HCT116 (cell line): Measurements from ENCODE around the gene FOXP1. TPM values are rescaled to one million over a fixed set of nuclear protein-coding genes. Genes with fewer than 3 reads are reported as not detected.

Source experiments
- ATAC-seq: fragments of 200-7000 bp; cut with Tn5 transposase; 2 replicates; pipeline ENCODE4 v1.9.1; 2020; ENCODE audit warnings: mild to moderate bottlenecking, moderate library complexity
- BruUV-seq: library from RNA; stranded (reverse); fragments of 400-500 nt; replicated peaks from 2 replicates; lab custom pipeline; 2021; lab: Mats Ljungman, UMichigan
- CTCF ChIA-PET: fragments of 300-600 bp; sonication (Branson Sonifier 250); formaldehyde crosslinking; loops from one replicate; lab custom pipeline; 2021; ENCODE audit warnings: antibody characterized with exemption; lab: Charles Lee
- POLR2A ChIA-PET: fragments of 300-600, 350-600 bp; sonication (Branson Sonifier 250); formaldehyde crosslinking; loops from one replicate; lab custom pipeline; 2021; ENCODE audit warnings: antibody characterized with exemption; lab: Charles Lee
- RAD21 ChIA-PET, 2 experiments: fragments of 300-600 bp; sonication (Branson Sonifier 250); formaldehyde crosslinking; loops; one replicate each; lab custom pipeline; 2023; ENCODE audit warnings: low total read pairs in 2 of 2; ENCODE audit not compliant: uncharacterized antibody in 2 of 2, unreplicated experiment in 2 of 2, low non-redundant PET in 1 of 2; lab: Charles Lee
- DNase-seq: peaks from one replicate; pipeline ENCODE4 v3.0.0-alpha.2; 2010; ENCODE audit warnings: low read depth, low spot score
- H2AFZ ChIP-seq: fragments of 200-600 bp; shearing (Covaris generic), sonication (generic); 2 replicates; pipeline ENCODE4 v1.6.1; 2017; ENCODE audit warnings: low read depth, mixed run types, mixed read lengths, antibody characterized with exemption, low read length; ENCODE audit not compliant: poor library complexity, severe bottlenecking
- H3K27ac ChIP-seq: 2 replicates; pipeline ENCODE4 v1.5.1; 2012; ENCODE audit warnings: low read depth, low read length
- H3K27me3 ChIP-seq: fragments of 200-600 bp; sonication (generic); 2 replicates; pipeline ENCODE4 v1.6.1; 2016; ENCODE audit warnings: mixed run types, low read length, mixed read lengths; ENCODE audit not compliant: insufficient read depth
- H3K36me3 ChIP-seq, 2 experiments: fragments of 200-500 bp in 1 of 2; fragments of 200-600 bp in 1 of 2; sonication (Bioruptor generic) in 1 of 2; sonication (generic) in 1 of 2; 2 replicates each; pipeline versions ENCODE4 v1.5.1 to v1.6.1; 2014 to 2016; ENCODE audit warnings: low read length in 2 of 2, inconsistent platforms in 1 of 2, mixed read lengths in 1 of 2, mixed run types in 1 of 2; ENCODE audit not compliant: insufficient read depth in 2 of 2, control insufficient read depth in 1 of 2
- H3K4me1 ChIP-seq, 2 experiments: fragments of 200-600 bp in 1 of 2; sonication (generic) in 1 of 2; 2 replicates each; pipeline versions ENCODE4 v1.5.1 to v1.6.1; 2012 to 2017; ENCODE audit warnings: low read length in 2 of 2, inconsistent platforms in 1 of 2, mild to moderate bottlenecking in 1 of 2, mixed read lengths in 1 of 2, mixed run types in 1 of 2, moderate library complexity in 1 of 2; ENCODE audit not compliant: insufficient read depth in 2 of 2, control insufficient read depth in 1 of 2
- H3K4me2 ChIP-seq: fragments of 200-600 bp; sonication (generic); 2 replicates; pipeline ENCODE4 v1.6.1; 2017; ENCODE audit warnings: mixed run types, low read length, mixed read lengths
- H3K4me3 ChIP-seq, 2 experiments: fragments of 200-600 bp in 1 of 2; sonication (generic) in 1 of 2; replicated peaks in 1 of 2; 2 replicates each; pipeline ENCODE4 v1.5.1; 2011 to 2016; ENCODE audit warnings: low read length in 2 of 2, control low read depth in 1 of 2, low read depth in 1 of 2, mild to moderate bottlenecking in 1 of 2, mixed read lengths in 1 of 2, mixed run types in 1 of 2
- H3K79me2 ChIP-seq: fragments of 200-600 bp; sonication (generic); 2 replicates; pipeline ENCODE4 v1.6.1; 2017; ENCODE audit warnings: mild to moderate bottlenecking, mixed run types, low read length, moderate library complexity, mixed read lengths; ENCODE audit not compliant: insufficient read depth
- H3K9ac ChIP-seq: fragments of 200-600 bp; sonication (generic); 2 replicates; pipeline ENCODE4 v1.6.1; 2016; ENCODE audit warnings: low read length, mixed read lengths
- H3K9me2 ChIP-seq: fragments of 200-600 bp; sonication (generic), shearing (Covaris generic); 2 replicates; pipeline ENCODE4 v1.6.1; 2017; ENCODE audit warnings: mixed run types, mild to moderate bottlenecking, moderate library complexity; ENCODE audit not compliant: insufficient read depth
- H3K9me3 ChIP-seq, 2 experiments: fragments of 200-500 bp in 1 of 2; fragments of 200-600 bp in 1 of 2; sonication (Bioruptor generic) in 1 of 2; sonication (generic) in 1 of 2; 2 replicates each; pipeline ENCODE4 v1.6.1; 2014 to 2017; ENCODE audit warnings: low read length in 2 of 2, mixed read lengths in 2 of 2, inconsistent platforms in 1 of 2, low read depth in 1 of 2, mild to moderate bottlenecking in 1 of 2, mixed run types in 1 of 2, moderate library complexity in 1 of 2; ENCODE audit not compliant: control insufficient read depth in 1 of 2, insufficient read depth in 1 of 2
- H4K20me1 ChIP-seq: fragments of 200-600 bp; sonication (generic), shearing (Covaris generic); 2 replicates; pipeline ENCODE4 v1.6.1; 2017; ENCODE audit warnings: mixed run types, mild to moderate bottlenecking, moderate library complexity; ENCODE audit not compliant: insufficient read depth
- CBX3 ChIP-seq: IDR thresholded peaks from 2 replicates; pipeline ENCODE4 v1.6.1; 2012; ENCODE audit warnings: low read depth
- CEBPB ChIP-seq: IDR thresholded peaks from 2 replicates; pipeline ENCODE4 v1.6.1; 2012; ENCODE audit warnings: low read depth
- EGR1 ChIP-seq: IDR thresholded peaks from 2 replicates; pipeline ENCODE4 v1.6.1; 2012; ENCODE audit warnings: low read depth
- ELF1 ChIP-seq: IDR thresholded peaks from 2 replicates; pipeline ENCODE4 v1.6.1; 2012; ENCODE audit warnings: low read depth, borderline replicate concordance
- EZH2 ChIP-seq: fragments of 200-600 bp; sonication (generic); IDR thresholded peaks from 2 replicates; pipeline ENCODE4 v1.6.1; 2017; ENCODE audit warnings: antibody characterized with exemption, mixed run types
- EZH2phosphoT487 ChIP-seq: fragments of 200-600 bp; IDR thresholded peaks from 2 replicates; pipeline ENCODE4 v1.6.1; 2018; ENCODE audit warnings: antibody characterized with exemption, borderline replicate concordance
- JUND ChIP-seq: IDR thresholded peaks from 2 replicates; pipeline ENCODE4 v1.6.1; 2012
- POLR2A ChIP-seq: IDR thresholded peaks from 2 replicates; pipeline ENCODE4 v1.7.0; 2011; ENCODE audit warnings: borderline replicate concordance; ENCODE audit not compliant: insufficient read depth, insufficient read length; ENCODE audit errors: extremely low read depth
- POLR2AphosphoS5 ChIP-seq: IDR thresholded peaks from 2 replicates; pipeline ENCODE4 v1.6.1; 2011; ENCODE audit warnings: mild to moderate bottlenecking, low read depth, low read length, moderate library complexity
- SIN3A ChIP-seq: IDR thresholded peaks from 2 replicates; pipeline ENCODE4 v1.6.1; 2012; ENCODE audit warnings: low read depth
- SP1 ChIP-seq: IDR thresholded peaks from 2 replicates; pipeline ENCODE4 v1.6.1; 2012; ENCODE audit warnings: low read depth
- SRF ChIP-seq: IDR thresholded peaks from 2 replicates; pipeline ENCODE4 v1.6.1; 2012; ENCODE audit warnings: low read depth
- ZFX ChIP-seq: fragments of 450-650 bp; IDR thresholded peaks from 2 replicates; pipeline ENCODE4 v1.6.1; 2017
- ZNF274 ChIP-seq: fragments of 200-500 bp; sonication (Bioruptor generic); IDR thresholded peaks from 2 replicates; pipeline ENCODE4 v1.6.1; 2014; ENCODE audit warnings: mild to moderate bottlenecking, low read depth, low read length, inconsistent platforms
- intact Hi-C: fragments of 100-400 bp; cut with micrococcal nuclease; formaldehyde crosslinking; loops from 2 replicates; pipeline ENCODE4 v1.10.0; 2022
- total RNA-seq: library from RNA; stranded (reverse); gene quantifications from one replicate; pipeline ENCODE4 v1.2.1, GENCODE V29; 2021; ENCODE audit not compliant: unreplicated experiment
- TF ChIP-seq, protein P1 (sequence below): IDR thresholded peaks from 2 replicates; pipeline ENCODE4 v1.6.1; 2012
- TF ChIP-seq, protein P2 (sequence below): IDR thresholded peaks from 2 replicates; pipeline ENCODE4 v1.6.1; 2011; ENCODE audit warnings: mild to moderate bottlenecking, low read length, moderate library complexity; ENCODE audit not compliant: insufficient replicate concordance; ENCODE audit errors: extremely low read depth
- TF ChIP-seq, protein P3 (sequence below): IDR thresholded peaks from 2 replicates; pipeline ENCODE4 v1.6.1; 2012; ENCODE audit warnings: low read depth

The FOXP1 gene
- total RNA-seq, 1 experiment from 2014 or later = 11.4 TPM

DNA sequence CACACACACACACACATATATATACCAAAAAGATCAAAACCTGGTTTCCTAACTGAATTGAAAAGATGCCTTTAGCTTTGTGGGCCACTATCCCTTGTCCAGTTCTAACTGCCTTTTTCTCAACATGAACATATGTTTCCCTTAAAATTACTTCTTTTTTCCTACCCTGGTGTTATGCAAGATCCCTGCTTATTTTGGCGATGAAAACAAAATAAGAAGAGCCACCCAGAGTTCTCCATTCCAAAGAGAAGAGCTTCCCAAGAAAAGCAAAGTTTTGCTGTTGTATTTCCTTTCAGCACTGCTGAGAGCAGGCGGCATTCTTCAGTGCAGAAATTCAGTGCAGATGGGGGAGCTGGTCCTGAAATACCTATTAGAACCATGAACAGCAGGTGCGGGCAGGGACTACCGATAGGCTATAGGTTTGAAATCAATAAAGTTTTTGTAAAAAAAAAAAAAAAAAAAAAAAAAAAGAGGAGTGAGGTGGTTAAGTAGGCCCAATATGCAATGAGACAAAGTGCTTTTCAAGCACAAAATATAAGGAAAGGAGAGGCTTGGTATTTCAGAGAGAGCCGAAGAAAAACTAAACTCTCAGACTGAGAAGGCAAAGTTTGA is 238.0 kb downstream of the FOXP1 start:
- RAD21 ChIA-PET = no interaction called here
- DNase-seq (no peak), ATAC-seq (no peak)
- POLR2A ChIA-PET = no interaction called here
- Histone ChIP-seq H3K27ac (no peak overlapping the region), H3K36me3 (no peaks in the 10 kb centered on the region), H3K9ac (no peak overlapping the region), H2AFZ (no peak overlapping the region), H3K4me2 (no peak overlapping the region), H3K79me2 (no peaks in the 10 kb centered on the region), H3K9me3 (no peaks in the 10 kb centered on the region), H3K9me2 (no peaks in the 10 kb centered on the region), H3K4me3 (no peak overlapping the region), H4K20me1 (no peaks in the 10 kb centered on the region), H3K27me3 (no peaks in the 10 kb centered on the region), H3K4me1 (no peaks in the 10 kb centered on the region)
- CTCF ChIA-PET = no interaction called here
- TF ChIP-seq, protein P1, sequence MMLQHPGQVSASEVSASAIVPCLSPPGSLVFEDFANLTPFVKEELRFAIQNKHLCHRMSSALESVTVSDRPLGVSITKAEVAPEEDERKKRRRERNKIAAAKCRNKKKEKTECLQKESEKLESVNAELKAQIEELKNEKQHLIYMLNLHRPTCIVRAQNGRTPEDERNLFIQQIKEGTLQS = no peak
- TF ChIP-seq, protein P2, sequence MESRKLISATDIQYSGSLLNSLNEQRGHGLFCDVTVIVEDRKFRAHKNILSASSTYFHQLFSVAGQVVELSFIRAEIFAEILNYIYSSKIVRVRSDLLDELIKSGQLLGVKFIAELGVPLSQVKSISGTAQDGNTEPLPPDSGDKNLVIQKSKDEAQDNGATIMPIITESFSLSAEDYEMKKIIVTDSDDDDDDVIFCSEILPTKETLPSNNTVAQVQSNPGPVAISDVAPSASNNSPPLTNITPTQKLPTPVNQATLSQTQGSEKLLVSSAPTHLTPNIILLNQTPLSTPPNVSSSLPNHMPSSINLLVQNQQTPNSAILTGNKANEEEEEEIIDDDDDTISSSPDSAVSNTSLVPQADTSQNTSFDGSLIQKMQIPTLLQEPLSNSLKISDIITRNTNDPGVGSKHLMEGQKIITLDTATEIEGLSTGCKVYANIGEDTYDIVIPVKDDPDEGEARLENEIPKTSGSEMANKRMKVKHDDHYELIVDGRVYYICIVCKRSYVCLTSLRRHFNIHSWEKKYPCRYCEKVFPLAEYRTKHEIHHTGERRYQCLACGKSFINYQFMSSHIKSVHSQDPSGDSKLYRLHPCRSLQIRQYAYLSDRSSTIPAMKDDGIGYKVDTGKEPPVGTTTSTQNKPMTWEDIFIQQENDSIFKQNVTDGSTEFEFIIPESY = no peak
- TF ChIP-seq CBX3 (no peak), EZH2phosphoT487 (no peak), ZNF274 (no peak), SIN3A (no peak), CEBPB (no peak), EGR1 (no peak), JUND (no peak), SP1 (no peak), SRF (no peak), POLR2AphosphoS5 (no peak), ELF1 (no peak), ZFX (no peak), POLR2A (no peak), EZH2 (no peak)
- TF ChIP-seq, protein P3, sequence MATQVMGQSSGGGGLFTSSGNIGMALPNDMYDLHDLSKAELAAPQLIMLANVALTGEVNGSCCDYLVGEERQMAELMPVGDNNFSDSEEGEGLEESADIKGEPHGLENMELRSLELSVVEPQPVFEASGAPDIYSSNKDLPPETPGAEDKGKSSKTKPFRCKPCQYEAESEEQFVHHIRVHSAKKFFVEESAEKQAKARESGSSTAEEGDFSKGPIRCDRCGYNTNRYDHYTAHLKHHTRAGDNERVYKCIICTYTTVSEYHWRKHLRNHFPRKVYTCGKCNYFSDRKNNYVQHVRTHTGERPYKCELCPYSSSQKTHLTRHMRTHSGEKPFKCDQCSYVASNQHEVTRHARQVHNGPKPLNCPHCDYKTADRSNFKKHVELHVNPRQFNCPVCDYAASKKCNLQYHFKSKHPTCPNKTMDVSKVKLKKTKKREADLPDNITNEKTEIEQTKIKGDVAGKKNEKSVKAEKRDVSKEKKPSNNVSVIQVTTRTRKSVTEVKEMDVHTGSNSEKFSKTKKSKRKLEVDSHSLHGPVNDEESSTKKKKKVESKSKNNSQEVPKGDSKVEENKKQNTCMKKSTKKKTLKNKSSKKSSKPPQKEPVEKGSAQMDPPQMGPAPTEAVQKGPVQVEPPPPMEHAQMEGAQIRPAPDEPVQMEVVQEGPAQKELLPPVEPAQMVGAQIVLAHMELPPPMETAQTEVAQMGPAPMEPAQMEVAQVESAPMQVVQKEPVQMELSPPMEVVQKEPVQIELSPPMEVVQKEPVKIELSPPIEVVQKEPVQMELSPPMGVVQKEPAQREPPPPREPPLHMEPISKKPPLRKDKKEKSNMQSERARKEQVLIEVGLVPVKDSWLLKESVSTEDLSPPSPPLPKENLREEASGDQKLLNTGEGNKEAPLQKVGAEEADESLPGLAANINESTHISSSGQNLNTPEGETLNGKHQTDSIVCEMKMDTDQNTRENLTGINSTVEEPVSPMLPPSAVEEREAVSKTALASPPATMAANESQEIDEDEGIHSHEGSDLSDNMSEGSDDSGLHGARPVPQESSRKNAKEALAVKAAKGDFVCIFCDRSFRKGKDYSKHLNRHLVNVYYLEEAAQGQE = no peak
- intact Hi-C loops = no loop called here
- BruUV-seq = no TSS peak
